Mammary epithelial cell (primary cell): ENCODE data around the gene MPC1.

Experiments
- CTCF ChIP-seq, 2 donors: IDR thresholded peaks in 1 of 2; conservative IDR thresholded peaks in 1 of 2; 2 replicates each; pipeline ENCODE4 v1.5.1; 2011 to 2012; ENCODE audit warnings: inconsistent platforms in 2 of 2, low read length in 2 of 2, mild to moderate bottlenecking in 2 of 2, control low read depth in 1 of 2, low read depth in 1 of 2; ENCODE audit not compliant: insufficient read depth in 1 of 2; ENCODE audit errors: extremely low read depth in 1 of 2
- EZH2 ChIP-seq: IDR thresholded peaks from 2 replicates; pipeline ENCODE4 v1.6.1; 2012; ENCODE audit warnings: low read length, inconsistent platforms, borderline replicate concordance

- TF ChIP-seq CTCF (conservative IDR thresholded peaks at IDR 0.05 in 1 of 2, IDR thresholded peaks at IDR 0.05 in 1 of 2; ENCODE audit: extremely low read depth in 1 of 2, insufficient read depth in 1 of 2, low read depth in 1 of 2, low read length in 2 of 2) (no peak), EZH2 (no peak)
Observed at GRCh38 chr6:166379103-166379586, 3.6 kb downstream of the MPC1 start.
